ENCODE data around the gene ASTN2.

Gene ASTN2

DNA sequence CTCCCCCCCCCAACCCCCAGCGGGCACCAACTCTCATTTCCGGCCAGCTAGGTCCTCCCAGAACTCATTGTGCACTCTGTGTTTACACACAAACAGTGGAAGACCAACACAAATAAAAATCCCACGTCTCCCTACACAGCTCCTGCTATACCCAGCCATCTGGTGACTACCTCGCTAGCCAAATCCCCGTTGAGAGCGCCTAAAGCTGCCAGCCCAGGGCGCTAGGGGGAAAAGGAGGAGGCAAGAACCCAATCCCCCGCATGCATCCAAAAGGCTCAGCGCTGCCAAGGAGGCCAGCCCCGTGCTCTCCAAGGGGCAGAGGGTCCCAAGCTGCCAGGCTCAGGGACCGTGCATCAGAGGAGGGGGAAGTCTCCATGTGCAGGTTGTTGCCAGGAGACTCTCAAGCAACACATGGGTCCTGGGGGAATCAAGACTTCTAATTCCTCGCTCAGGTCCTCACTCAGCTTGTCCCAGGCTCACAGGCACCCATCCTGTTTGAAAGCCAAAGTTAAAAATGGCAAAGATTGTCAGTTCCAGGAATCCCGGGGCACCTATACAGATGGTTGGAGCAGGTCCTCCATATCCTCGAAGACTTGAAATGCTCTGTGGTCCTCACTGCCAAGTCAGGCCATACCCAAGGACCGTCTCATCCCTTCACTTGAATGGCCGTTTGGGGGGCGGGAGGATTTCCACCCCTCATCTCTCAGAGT lies 2.7 kb downstream of the ASTN2 start:
- Mint-ChIP-seq H3K9me3 (peaks cover 6% of the 10 kb centered on the region), H3K27me3 (peaks cover 27% of the 10 kb centered on the region), H3K36me3 (ENCODE audit: insufficient read depth) (peaks cover 3% of the 10 kb centered on the region), H3K4me3 (no peak overlapping the region), H3K4me1 (no peaks in the 10 kb centered on the region), H3K27ac (ENCODE audit: low read depth) (no peak overlapping the region)
- no peak for ATAC-seq (replicated peaks; ENCODE audit: extremely low read depth, poor library complexity, severe bottlenecking)
- no peak for DNase-seq (ENCODE audit: low spot score in 2 of 2)

DNA sequence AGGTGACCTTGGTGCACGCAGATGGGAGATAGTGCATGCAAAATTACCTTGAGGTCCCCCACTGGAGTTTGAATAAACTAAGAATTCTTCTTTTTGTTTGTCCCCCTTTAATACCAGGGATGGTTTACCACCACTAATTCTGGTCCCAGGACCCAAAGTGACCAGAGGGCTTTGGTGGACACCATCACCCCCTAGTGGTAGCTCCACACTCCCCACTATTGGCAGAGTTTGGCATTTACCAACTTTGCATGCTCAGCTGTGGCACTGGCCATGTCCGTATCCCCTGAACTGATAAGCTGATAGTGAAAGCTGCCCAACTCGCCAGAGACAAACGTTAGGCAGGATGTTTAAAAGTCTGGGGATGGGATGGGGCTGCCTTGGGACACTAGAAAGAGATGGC lies 3.3 kb downstream of the ASTN2 start:
- Mint-ChIP-seq H3K27me3 (peaks cover 27% of the 10 kb centered on the region), H3K4me1 (no peaks in the 10 kb centered on the region), H3K4me3 (no peak overlapping the region), H3K9me3 (peaks cover 6% of the 10 kb centered on the region), H3K27ac (ENCODE audit: low read depth) (no peak overlapping the region), H3K36me3 (ENCODE audit: insufficient read depth) (peaks cover 3% of the 10 kb centered on the region)
- no peak for ATAC-seq (replicated peaks; ENCODE audit: extremely low read depth, poor library complexity, severe bottlenecking)
- DNase-seq (ENCODE audit: low spot score in 2 of 2): no peak

DNA sequence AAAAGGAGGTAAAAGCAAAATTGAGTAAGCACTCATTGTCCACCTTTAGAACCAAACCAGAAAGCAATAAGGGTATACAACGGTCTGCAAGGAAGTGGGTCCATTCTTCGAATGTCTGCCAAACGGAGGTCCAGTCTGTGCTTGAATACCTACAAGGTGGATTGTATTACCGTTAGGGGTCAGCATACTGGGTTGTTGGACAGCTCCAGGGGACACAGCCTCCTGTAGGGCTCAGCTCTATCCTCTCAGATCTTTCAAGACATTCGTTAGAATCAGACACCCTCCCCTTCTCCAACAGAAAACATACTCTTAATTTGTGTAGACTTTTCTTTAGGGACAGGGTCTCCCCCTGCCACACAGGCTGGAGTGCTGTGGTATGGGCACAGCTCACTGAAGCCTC lies 5.5 kb downstream of the ASTN2 start:
- Mint-ChIP-seq H3K4me3 (no peak overlapping the region), H3K9me3 (peaks cover 9% of the 10 kb centered on the region), H3K36me3 (ENCODE audit: insufficient read depth) (peaks cover 3% of the 10 kb centered on the region), H3K4me1 (no peaks in the 10 kb centered on the region), H3K27me3 (peaks cover 27% of the 10 kb centered on the region), H3K27ac (ENCODE audit: low read depth) (no peak overlapping the region)
- DNase-seq (ENCODE audit: low spot score in 2 of 2) (no peak), ATAC-seq (replicated peaks; ENCODE audit: extremely low read depth, poor library complexity, severe bottlenecking) (no peak)

DNA sequence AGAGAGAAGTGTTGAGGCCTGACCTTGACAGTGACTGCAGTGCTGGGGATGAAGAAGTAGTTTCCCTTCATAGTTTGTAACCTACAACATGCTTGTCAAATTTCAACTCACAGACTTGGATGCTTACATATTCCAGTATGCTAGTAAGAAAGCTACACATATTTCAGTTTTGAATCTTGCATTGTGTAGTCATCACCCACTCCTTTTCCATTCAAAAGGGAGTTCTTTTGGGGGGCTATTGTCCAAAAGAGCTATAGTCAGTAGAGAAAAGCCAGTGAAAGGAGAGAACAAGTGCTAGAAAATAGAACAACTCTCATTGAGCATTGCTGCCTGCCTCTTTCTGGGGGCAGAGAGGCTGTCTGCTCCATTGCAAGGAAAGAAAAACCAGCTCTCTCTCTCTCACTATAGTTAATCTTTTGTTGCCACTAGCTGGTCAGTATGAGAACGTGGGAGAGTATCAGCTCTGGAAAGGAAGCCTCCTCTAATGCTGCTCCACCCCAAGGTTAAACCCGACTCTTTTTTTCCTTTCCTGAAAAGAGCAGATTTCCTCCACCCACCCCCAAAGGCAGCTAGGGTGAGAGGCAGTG lies 7.3 kb downstream of the ASTN2 start:
- Mint-ChIP-seq H3K36me3 (ENCODE audit: insufficient read depth) (no peaks in the 10 kb centered on the region), H3K4me3 (no peak overlapping the region), H3K27ac (ENCODE audit: low read depth) (no peak overlapping the region), H3K9me3 (peaks cover 10% of the 10 kb centered on the region), H3K27me3 (peaks cover 13% of the 10 kb centered on the region), H3K4me1 (no peaks in the 10 kb centered on the region)
- no peak for ATAC-seq (replicated peaks; ENCODE audit: extremely low read depth, poor library complexity, severe bottlenecking)
- DNase-seq (ENCODE audit: low spot score in 2 of 2): no peak

DNA sequence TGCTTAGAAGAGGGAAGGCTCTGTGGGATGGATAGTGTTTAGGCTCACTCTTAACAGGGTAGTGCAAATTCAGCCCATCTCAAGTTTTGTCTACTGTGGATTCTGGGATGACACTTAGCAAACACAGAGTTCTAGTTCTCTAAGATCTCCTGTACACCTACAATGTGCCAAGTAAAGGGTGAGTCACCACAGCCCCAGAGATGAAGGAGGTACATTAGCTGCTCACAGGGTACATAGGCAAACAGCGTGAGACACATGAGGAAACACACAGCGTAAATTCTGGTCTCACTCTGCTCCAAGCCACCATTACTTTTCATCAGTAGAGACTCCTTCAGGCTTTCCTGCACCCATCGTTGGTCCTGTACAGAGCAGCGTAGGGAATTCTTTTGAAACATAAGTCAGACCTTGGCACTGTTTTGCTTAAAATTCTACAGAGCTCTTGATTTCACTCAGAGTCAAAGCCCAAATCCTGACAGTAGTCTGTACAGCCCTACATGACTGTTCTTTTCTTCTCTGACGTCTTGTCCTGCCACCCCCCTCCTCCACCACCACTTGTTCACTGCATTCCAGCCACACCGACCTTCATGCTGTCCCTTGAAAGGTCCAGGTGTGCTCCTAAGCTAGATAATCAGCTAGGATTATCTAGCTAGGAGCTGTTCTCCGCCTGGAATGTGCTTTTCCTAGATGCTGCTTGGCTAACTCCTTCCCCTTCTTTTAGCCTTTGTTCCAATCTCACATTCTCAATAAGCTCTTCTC lies 8.7 kb downstream of the ASTN2 start:
- Mint-ChIP-seq H3K27me3 (peaks cover 12% of the 10 kb centered on the region), H3K36me3 (ENCODE audit: insufficient read depth) (no peaks in the 10 kb centered on the region)
- DNase-seq (ENCODE audit: low spot score in 2 of 2): no peak

DNA sequence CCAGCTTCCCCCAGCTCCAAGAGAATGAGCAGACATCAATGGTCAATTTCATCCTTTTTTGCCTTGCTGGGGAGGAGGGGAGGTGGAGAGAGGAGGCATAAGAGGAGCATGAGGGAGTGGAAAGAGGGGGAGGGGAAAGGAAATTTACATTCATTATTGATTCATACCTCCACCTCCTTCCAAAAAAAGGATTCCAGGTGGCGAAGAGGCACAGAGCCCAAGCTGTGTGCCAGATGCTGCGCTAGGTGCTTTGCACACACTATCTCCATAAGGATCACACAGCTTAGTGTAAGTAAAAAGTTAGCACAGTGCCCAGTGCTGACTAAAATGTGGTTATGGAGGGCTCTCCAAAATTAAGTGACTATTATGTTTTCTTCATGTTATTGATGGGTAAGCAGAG lies 11.0 kb downstream of the ASTN2 start:
- Mint-ChIP-seq H3K36me3 (ENCODE audit: insufficient read depth) (no peaks in the 10 kb centered on the region), H3K9me3 (peaks cover 4% of the 10 kb centered on the region), H3K4me3 (no peak overlapping the region), H3K27ac (ENCODE audit: low read depth) (no peak overlapping the region), H3K27me3 (peaks cover 9% of the 10 kb centered on the region), H3K4me1 (no peaks in the 10 kb centered on the region)
- no peak for DNase-seq (ENCODE audit: low spot score in 2 of 2)
- no peak for ATAC-seq (replicated peaks; ENCODE audit: extremely low read depth, poor library complexity, severe bottlenecking)

More for the DNA sequence above, 8.7 kb downstream of the ASTN2 start:
- ATAC-seq (replicated peaks; ENCODE audit: extremely low read depth, poor library complexity, severe bottlenecking): no peak
- Mint-ChIP-seq H3K4me3 (no peak overlapping the region), H3K4me1 (no peaks in the 10 kb centered on the region), H3K27ac (ENCODE audit: low read depth) (no peak overlapping the region), H3K9me3 (peaks cover 10% of the 10 kb centered on the region)

DNA sequence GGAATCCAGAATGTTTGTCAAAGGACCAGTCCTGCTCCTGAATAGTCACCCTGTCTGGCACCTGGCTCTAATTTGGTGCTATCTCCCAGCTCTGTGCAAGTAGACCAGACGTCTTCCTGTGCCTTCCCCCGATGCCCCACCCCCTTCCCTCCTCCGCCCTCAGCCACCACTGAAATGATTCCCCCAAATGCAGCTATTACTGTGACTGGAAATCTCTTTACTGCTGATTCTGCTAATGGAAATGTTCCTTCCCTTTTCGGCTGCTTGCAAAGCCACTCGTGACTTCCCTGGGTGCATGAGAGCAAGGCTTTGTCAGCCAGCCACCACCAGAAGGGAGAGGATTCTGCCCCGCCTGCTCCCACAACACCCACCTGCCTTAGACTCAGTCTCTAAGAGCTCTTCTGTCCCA lies 11.4 kb downstream of the ASTN2 start:
- H3K27ac Mint-ChIP-seq (ENCODE audit: low read depth): no peak overlapping the region
- no peak for DNase-seq (ENCODE audit: low spot score in 2 of 2)
- H3K4me1 Mint-ChIP-seq: no peaks in the 10 kb centered on the region
- peaks cover 9% of the 10 kb centered on the region for H3K27me3 Mint-ChIP-seq
- no peak for ATAC-seq (replicated peaks; ENCODE audit: extremely low read depth, poor library complexity, severe bottlenecking)
- H3K36me3 Mint-ChIP-seq (ENCODE audit: insufficient read depth): no peaks in the 10 kb centered on the region
- no peak overlapping the region for H3K4me3 Mint-ChIP-seq
- H3K9me3 Mint-ChIP-seq: peaks cover 4% of the 10 kb centered on the region

DNA sequence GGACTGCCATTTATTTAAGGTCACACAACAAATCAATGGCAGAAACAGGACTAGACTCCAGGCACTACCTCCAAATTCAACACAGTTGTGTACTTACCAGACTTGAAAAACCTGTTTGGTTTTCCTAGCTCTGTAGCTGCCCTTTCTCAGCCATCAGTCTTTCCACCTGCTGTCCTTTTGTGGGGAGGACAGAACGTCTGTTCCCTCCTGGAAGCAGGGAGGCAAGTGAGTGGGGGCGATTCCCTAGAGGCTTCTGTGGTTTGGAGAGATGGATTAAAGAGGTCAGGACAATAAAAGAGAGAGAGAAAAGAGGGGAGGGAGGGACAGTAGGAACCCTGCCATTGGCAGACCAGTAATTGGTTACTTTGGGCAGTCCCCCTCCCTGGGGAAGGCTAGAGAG lies 14.7 kb downstream of the ASTN2 start:
- DNase-seq (ENCODE audit: low spot score in 2 of 2): no peak
- H3K27me3 Mint-ChIP-seq: peaks cover 9% of the 10 kb centered on the region
- no peak for ATAC-seq (replicated peaks; ENCODE audit: extremely low read depth, poor library complexity, severe bottlenecking)
- H3K9me3 Mint-ChIP-seq: peaks cover 4% of the 10 kb centered on the region
- H3K27ac Mint-ChIP-seq (ENCODE audit: low read depth): no peak overlapping the region
- H3K4me1 Mint-ChIP-seq: no peaks in the 10 kb centered on the region
- no peaks in the 10 kb centered on the region for H3K36me3 Mint-ChIP-seq (ENCODE audit: insufficient read depth)
- no peak overlapping the region for H3K4me3 Mint-ChIP-seq

DNA sequence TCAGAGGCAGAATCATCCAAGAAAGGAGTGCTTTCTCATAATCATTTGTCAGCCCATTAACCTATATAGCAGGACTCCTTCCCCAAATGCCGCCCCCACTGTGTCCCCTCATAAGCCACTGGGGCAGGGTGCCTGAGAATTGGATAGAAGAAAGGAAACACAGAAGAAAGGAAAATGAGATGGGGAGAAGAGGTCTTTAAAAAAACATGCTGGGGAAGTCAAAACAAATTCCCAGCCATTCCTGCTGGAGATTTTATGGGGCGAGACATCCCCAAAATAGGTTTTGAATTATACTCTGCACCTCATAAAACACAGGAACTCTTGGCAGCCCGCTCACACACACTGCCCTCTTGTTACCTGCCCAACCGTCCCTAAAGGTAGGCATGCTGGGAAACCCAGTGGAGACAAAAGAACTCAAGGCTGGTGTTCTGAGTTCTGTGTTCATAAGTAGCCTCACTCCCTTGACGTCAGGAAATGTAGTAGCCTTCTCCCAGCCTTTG lies 19.7 kb downstream of the ASTN2 start:
- ATAC-seq (replicated peaks; ENCODE audit: extremely low read depth, poor library complexity, severe bottlenecking) (no peak), DNase-seq (ENCODE audit: low spot score in 2 of 2) (no peak)
- H3K36me3 Mint-ChIP-seq (ENCODE audit: insufficient read depth): no peaks in the 10 kb centered on the region
- H3K9me3 Mint-ChIP-seq: peaks cover 6% of the 10 kb centered on the region
- H3K27me3 Mint-ChIP-seq: no peaks in the 10 kb centered on the region
- no peak overlapping the region for H3K27ac Mint-ChIP-seq (ENCODE audit: low read depth)
- H3K4me1 Mint-ChIP-seq: no peaks in the 10 kb centered on the region
- H3K4me3 Mint-ChIP-seq: no peak overlapping the region

DNA sequence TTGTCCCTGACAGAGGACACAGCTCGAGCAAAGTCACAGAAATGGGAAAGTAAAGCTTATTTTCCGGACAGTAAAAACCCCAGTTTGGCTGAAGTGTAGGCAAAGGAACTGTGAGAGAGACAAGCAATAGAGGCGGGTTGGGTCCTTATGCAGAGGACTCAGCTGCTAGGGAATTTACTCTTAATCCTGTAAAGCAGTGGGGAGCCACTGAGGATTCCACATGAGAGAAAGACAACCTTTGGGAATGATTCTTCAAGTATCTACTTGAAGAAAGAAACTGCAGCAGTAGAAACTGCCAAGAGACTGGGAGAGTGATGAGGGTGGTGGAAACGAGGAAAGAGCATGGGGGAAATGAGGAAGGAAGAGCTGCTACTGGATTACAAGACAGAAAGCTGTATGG lies 20.2 kb downstream of the ASTN2 start:
- peaks cover 6% of the 10 kb centered on the region for H3K9me3 Mint-ChIP-seq
- ATAC-seq (replicated peaks; ENCODE audit: extremely low read depth, poor library complexity, severe bottlenecking): no peak
- no peak overlapping the region for H3K27ac Mint-ChIP-seq (ENCODE audit: low read depth)
- H3K4me1 Mint-ChIP-seq: no peaks in the 10 kb centered on the region
- no peaks in the 10 kb centered on the region for H3K27me3 Mint-ChIP-seq
- H3K4me3 Mint-ChIP-seq: no peak overlapping the region
- DNase-seq (ENCODE audit: low spot score in 2 of 2): no peak
- H3K36me3 Mint-ChIP-seq (ENCODE audit: insufficient read depth): no peaks in the 10 kb centered on the region

DNA sequence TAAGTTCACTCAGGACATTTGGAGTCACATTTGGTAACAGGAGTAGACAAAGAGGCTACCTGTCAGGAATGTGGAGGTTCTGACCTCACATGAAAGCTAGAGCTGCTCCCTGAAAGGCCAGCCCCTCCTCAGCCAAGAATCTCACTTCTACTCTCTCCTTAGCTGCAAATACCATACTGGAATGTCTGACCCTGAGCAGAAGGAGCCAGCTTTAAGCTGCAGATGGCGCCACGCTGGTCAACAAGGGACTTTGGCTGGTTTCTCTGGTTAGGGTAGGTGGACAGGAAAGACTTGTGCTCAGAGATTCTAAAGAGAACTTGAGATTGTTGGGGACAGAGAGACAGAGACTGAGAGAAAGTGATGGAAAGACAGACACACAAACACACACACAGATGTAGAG lies 21.9 kb downstream of the ASTN2 start:
- no peak for ATAC-seq (replicated peaks; ENCODE audit: extremely low read depth, poor library complexity, severe bottlenecking)

DNA sequence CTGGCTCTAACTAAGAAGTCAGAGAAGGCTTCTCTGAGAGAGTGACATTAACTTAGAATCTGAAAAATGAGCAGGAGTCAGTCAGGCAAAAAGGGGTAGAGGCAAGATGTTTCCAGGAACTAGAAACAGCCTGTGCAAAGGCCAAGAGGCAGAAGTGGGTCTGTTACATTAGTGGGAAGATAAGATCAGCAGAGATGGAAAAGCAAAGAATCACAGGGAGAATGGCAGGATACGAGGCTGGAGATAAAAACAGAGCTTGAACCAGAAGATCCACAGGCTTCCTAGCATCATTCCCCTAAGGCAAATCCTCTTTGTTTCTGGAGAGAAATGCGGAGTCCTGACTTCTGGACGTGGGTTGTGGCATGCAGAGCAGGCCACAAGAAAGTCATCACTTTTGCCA lies 27.4 kb downstream of the ASTN2 start:
- Mint-ChIP-seq H3K36me3 (ENCODE audit: insufficient read depth) (no peaks in the 10 kb centered on the region), H3K4me1 (no peaks in the 10 kb centered on the region), H3K4me3 (no peak overlapping the region), H3K9me3 (peaks cover 10% of the 10 kb centered on the region), H3K27ac (ENCODE audit: low read depth) (no peak overlapping the region), H3K27me3 (no peaks in the 10 kb centered on the region)
- DNase-seq (ENCODE audit: low spot score in 2 of 2) (no peak), ATAC-seq (replicated peaks; ENCODE audit: extremely low read depth, poor library complexity, severe bottlenecking) (no peak)

More for the DNA sequence above, 21.9 kb downstream of the ASTN2 start:
- H3K4me3 Mint-ChIP-seq: no peak overlapping the region
- peaks cover 6% of the 10 kb centered on the region for H3K9me3 Mint-ChIP-seq
- no peak for DNase-seq (ENCODE audit: low spot score in 2 of 2)
- H3K27ac Mint-ChIP-seq (ENCODE audit: low read depth): no peak overlapping the region
- H3K27me3 Mint-ChIP-seq: no peaks in the 10 kb centered on the region
- no peaks in the 10 kb centered on the region for H3K4me1 Mint-ChIP-seq
- H3K36me3 Mint-ChIP-seq (ENCODE audit: insufficient read depth): no peaks in the 10 kb centered on the region

DNA sequence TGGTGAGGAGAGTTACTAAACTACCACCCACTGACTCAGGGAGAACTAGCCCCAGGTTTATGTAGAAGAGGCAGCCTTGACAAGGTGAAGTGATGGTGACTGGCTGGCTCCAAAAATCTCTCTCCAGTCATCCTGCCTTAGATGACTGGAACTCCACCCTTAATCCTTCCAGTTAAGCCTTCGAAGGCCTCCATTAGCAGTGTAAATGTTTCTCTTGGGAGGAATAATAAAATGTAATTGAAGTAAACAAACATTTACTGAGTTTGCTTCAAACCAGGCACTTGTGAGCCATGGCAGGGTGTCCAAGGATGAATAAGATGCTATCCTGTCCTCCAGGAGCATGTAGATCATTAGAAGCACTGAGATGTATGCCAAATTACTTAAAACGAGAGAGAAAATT lies 35.5 kb downstream of the ASTN2 start:
- Mint-ChIP-seq H3K27ac (ENCODE audit: low read depth) (no peak overlapping the region), H3K27me3 (peaks cover 12% of the 10 kb centered on the region), H3K36me3 (ENCODE audit: insufficient read depth) (no peaks in the 10 kb centered on the region), H3K9me3 (peaks cover 9% of the 10 kb centered on the region), H3K4me1 (no peaks in the 10 kb centered on the region), H3K4me3 (no peak overlapping the region)
- DNase-seq (ENCODE audit: low spot score in 2 of 2) (no peak), ATAC-seq (replicated peaks; ENCODE audit: extremely low read depth, poor library complexity, severe bottlenecking) (no peak)

Data from central memory CD8-positive, alpha-beta T cell (primary cell).